Transverse colon (tissue), 3 donors: ENCODE results near the gene SMCO1.

Experiments
- CTCF ChIP-seq, 5 experiments: fragments of 200-600 bp in 3 of 5; fragments of 450-650 bp in 2 of 5; sonication (generic) in 3 of 5; IDR thresholded peaks; 1 replicate in 2 of 5; 2 replicates in 3 of 5; pipeline ENCODE4 v1.5.1; 2016 to 2017; ENCODE audit warnings: antibody characterized with exemption in 5 of 5, inconsistent platforms in 3 of 5, mild to moderate bottlenecking in 2 of 5, moderate library complexity in 1 of 5
- POLR2A ChIP-seq: fragments of 450-650 bp; IDR thresholded peaks from one replicate; pipeline ENCODE4 v1.6.1; 2016; ENCODE audit warnings: antibody characterized with exemption, mild to moderate bottlenecking, moderate library complexity

- no peak for TF ChIP-seq POLR2A
- TF ChIP-seq CTCF (IDR thresholded peaks at IDR 0.05), result no peak
These were observed 25.4 kb downstream of the SMCO1 start for GRCh38 chr3:196489747-196490146.
